ENCODE data around the gene FRY.

- TF ChIP-seq CTCF (IDR thresholded peaks at IDR 0.05) (no peak), POLR2A (IDR thresholded peaks at IDR 0.05) (no peak)
Observed at GRCh38 chr13:32150239-32150638, 118.7 kb downstream of the FRY start.
